ENCODE results near the gene RASGRP1.

The RASGRP1 gene

GRCh38 chr15:38565287-38565670, 665 bp upstream of the RASGRP1 start:
- no peak for DNase-seq

DNA sequence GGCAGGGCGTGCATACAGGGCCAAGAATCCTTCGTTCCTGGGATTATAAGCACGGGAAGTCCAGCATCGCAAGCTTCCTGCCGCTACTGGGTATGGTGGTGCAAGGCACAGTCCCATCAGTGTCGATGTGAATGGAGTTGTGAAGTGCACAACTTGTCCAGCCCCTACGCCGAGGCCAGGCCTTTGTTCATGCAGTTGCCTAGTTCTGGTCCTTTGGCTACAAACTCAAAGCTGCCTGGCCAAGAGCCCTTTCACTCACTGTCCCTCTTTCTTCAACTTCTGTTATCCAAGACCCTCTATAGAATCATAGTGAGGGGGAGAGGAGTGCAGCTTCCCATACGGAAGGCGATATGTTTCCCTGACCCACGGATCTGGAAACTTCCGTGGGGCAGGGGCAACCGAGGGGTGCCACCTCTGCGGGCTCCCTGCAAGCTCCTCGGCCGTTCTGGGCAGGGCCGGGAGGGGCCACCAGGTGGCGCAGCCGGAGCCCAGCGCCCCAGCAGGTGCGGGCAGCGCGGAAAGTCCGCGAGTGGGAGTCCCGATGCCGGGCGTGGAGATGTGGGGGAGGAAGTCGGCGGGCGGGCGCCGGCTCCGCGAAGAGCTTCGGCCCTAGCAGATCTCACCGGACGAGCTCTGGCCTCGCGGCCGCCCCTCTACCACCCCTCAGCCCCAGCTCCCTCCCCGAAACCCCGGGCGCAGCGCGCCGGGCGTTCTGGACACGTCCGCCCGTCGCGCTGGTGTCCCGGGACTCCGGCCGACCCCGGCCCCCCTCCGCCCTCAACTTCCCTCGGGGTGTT, 693 bp downstream of the RASGRP1 start:
- peak; percentile 96 for DNase-seq

DNA sequence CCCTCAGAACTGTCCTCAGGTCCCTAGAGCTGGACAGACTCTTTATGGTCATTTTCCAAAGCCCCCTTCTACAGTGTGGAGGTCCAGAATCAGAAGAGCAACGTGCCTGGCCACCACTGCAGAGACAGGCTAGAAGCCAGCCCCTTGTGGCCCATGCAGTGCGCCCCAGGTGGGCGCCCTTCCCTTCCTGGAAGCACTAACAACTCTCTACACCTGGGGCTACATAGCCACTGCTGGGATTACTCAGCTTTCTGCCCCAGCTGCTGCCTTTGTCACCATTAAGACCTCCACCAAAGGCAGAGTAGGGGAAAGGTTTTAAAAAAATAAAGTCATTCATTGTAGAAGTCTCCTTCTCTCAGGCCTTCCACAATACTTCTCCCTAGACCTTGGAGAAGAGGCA, 2.3 kb downstream of the RASGRP1 start:
- DNase-seq = peak; percentile 68

- no peak for DNase-seq
Observed at GRCh38 chr15:38560456-38560926, 4.1 kb downstream of the RASGRP1 start.

DNA sequence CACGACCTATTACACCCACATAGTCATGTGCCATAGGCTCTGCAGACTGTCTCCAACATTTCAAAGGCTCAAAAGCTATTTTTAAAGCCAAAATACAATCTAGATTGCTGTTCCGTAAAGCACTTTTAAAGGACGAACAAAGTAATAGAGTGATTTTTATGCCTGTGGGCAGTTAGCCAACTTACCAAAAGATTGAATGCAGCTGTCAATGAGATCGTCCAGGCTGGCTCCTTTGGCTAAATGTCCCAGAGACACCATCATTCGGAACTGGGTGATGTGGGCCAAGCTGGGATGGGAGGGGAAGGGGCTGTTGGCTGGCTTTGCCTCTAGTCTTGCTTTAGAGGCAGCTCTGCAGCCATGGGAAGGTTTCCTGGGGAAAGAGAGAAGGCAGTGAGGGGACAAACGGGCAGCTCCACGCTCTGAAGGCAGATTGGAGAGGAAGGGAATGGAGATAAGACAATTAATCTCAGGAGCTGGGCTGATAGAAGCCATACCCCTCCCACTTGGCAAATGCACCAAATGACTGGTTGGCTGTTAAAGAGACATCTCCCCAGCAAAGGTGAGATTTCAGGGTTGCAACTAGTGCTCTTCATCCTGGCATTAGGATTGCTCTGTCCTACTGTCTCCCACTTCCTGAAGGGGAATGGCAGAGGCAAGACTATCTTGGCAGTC, 4.8 kb downstream of the RASGRP1 start:
- DNase-seq = no peak

DNA sequence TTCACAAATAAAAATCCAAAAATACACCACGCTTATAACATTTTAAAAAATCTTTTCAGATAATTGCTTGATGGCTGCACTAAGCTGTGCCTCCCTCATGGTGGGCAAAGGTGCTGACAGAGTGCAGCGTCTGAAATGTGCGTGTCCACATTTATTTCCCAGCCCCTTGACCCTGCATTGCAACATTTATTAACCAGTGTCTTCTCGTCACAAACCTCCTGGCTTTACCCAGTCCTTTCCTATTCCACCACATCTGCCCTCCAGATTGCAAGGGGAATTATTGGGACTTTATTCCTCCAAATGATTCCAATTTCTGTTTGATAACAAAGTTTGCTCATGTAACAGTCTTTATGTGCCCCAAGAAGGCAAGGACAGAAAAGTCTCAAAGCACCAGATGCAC, 5.5 kb downstream of the RASGRP1 start:
- no peak for DNase-seq

- no peak for DNase-seq
Observed at GRCh38 chr15:38558372-38559059, 6.1 kb downstream of the RASGRP1 start.

DNA sequence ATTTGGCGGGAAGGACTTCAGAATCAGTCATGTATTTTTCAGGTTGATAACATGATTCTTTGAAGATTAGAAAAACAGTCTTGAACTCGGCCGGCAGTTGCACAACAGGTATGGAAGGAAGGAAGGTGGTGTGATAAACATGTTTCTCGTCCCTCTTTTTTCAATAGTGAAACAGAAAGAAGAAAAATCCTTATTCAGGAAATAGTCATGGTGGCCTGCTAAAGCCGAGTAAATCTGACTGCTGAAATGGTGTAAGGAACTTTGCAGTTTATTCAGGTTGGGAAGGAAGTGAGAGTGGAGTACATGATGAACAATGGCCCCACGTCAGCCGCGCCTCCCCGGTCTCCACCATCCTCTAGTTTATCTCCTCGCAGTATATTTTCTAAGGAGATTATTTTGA, 6.7 kb downstream of the RASGRP1 start:
- no peak for DNase-seq

DNA sequence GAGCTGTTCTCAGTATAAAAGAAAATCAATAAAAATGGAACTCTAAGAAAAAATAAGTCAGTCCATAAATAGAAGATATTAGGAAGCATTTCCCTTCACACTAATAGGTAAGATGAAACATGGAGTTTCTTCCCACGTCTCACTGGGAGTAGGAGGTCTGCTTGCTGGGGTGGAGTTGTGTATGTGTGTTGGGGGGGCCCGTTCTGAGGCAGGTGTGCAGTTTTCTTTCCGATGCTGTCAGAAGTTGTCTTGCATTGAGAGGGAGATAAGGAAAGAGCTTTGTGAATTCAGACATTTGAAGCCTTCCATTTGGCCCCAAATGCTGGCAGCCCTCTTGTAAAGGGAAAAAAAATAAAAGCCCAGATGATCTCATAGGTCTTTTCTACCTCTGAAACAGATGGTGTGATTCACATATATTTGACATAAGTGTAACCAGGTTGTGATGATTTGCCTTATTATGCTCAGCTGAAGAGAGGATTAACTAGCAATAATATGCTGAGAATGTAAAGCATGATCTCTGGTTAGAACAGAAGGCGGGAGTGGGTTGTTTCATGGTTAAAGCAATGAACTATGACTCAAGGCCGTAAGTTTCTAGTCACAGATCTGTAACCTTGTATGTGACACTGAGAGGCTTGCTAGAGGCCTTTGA, 8.8 kb downstream of the RASGRP1 start:
- DNase-seq = no peak

- DNase-seq = peak; percentile 79
Observed at GRCh38 chr15:38554354-38554753, 10.3 kb downstream of the RASGRP1 start.

DNA sequence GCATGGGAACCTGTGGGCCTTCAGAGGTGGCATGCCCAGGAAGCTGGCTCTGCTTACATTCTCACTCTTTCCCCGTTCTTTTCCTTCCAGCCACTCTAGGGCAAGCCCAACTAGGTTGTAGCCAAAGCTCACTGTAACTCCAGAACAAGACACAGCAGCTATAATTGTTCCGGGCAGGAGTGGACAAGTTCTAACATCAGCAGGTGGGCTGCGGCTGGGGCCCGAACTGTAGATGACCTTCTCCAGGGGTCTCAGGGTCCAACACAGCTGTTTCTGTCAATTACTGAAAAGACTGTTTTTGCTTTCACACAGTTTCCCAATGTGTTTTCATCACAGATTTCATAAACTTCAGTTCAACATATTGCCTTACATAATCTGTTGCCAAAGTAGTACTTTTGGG, 11.5 kb downstream of the RASGRP1 start:
- no peak for DNase-seq

- no peak for DNase-seq
Observed at GRCh38 chr15:38551720-38552648, 12.6 kb downstream of the RASGRP1 start.

GRCh38 chr15:38549222-38549621, 15.4 kb downstream of the RASGRP1 start:
- DNase-seq = no peak

GRCh38 chr15:38547255-38547997, 17.2 kb downstream of the RASGRP1 start:
- no peak for DNase-seq

- DNase-seq = no peak
Observed at GRCh38 chr15:38545179-38545578, 19.4 kb downstream of the RASGRP1 start.

DNA sequence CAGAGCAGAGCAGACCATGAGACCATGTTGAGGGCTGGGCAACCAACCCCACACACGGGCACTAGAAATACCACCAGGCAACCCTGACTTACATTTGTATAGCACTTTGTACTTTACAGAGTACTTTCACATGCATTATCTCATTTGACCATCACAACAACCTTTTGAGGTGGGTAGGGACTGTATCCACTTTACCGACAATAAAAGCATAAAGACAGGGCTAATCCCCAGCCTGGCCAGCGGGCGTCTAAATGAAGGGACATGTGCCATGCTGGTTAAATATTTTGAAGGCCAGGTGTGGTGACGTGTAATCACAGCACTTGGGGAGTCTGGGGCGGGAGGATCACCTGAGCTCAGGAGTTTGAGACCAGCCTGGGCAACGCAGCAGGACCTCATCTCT, 23.6 kb downstream of the RASGRP1 start:
- no peak for DNase-seq

GRCh38 chr15:38540510-38540909, 24.1 kb downstream of the RASGRP1 start:
- DNase-seq = no peak

GRCh38 chr15:38539008-38539343, 25.6 kb downstream of the RASGRP1 start:
- no peak for DNase-seq

- DNase-seq = no peak
Observed at GRCh38 chr15:38538328-38539007, 26.1 kb downstream of the RASGRP1 start.

GRCh38 chr15:38536201-38536676, 28.4 kb downstream of the RASGRP1 start:
- no peak for DNase-seq

All from activated effector memory CD4-positive, alpha-beta T cell treated with anti-CD3 and anti-CD28 coated beads, Interleukin-2, amount 50 U/mL, for 16 hours (primary cell).